NT2/D1 (cell line): ENCODE data around the gene PCTP.

Experiments used
- SUZ12 ChIP-seq: IDR thresholded peaks from 2 replicates; pipeline ENCODE4 v1.6.1; 2011; ENCODE audit not compliant: insufficient read length, insufficient read depth; ENCODE audit errors: extremely low read depth
- YY1 ChIP-seq: IDR thresholded peaks from 2 replicates; pipeline ENCODE4 v1.6.1; 2011; ENCODE audit not compliant: insufficient read length, insufficient read depth
- ZNF274 ChIP-seq: IDR thresholded peaks from 2 replicates; pipeline ENCODE4 v1.6.1; 2011; ENCODE audit warnings: mild to moderate bottlenecking, low read depth, low read length

GRCh38 chr17:55741356-55741700, 9.5 kb upstream of the PCTP start:
- TF ChIP-seq ZNF274: no peak
- TF ChIP-seq YY1: no peak
- TF ChIP-seq SUZ12: no peak
